ENCODE measurements around the gene DAB2IP.

DAB2IP gene

DNA sequence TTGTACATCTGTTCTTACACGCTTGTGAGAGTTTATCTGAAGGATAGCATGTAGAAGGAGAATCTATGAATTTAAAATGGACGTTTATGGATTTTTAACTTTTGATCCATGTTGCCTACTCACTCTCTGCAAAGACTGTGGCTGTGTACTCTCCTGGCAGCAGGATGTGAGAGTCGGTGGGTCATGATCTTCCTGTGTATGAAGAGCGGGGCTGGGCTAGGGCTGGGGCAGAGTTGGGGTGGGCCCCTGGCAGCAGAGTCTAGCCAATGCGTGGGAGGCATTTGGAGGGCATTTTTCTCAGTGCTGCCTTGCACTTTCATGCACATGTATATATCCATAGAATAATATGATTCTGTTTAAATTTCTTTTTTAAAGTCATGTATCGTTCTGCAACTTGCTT is 24.0 kb upstream of the DAB2IP start:
- H3K27ac ChIP-seq = no peak overlapping the region
- no peak for DNase-seq (ENCODE audit: low spot score)
- TF ChIP-seq, protein P1, sequence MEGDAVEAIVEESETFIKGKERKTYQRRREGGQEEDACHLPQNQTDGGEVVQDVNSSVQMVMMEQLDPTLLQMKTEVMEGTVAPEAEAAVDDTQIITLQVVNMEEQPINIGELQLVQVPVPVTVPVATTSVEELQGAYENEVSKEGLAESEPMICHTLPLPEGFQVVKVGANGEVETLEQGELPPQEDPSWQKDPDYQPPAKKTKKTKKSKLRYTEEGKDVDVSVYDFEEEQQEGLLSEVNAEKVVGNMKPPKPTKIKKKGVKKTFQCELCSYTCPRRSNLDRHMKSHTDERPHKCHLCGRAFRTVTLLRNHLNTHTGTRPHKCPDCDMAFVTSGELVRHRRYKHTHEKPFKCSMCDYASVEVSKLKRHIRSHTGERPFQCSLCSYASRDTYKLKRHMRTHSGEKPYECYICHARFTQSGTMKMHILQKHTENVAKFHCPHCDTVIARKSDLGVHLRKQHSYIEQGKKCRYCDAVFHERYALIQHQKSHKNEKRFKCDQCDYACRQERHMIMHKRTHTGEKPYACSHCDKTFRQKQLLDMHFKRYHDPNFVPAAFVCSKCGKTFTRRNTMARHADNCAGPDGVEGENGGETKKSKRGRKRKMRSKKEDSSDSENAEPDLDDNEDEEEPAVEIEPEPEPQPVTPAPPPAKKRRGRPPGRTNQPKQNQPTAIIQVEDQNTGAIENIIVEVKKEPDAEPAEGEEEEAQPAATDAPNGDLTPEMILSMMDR (IDR thresholded peaks at IDR 0.05) = no peak
- H3K4me3 ChIP-seq = no peak overlapping the region

DNA sequence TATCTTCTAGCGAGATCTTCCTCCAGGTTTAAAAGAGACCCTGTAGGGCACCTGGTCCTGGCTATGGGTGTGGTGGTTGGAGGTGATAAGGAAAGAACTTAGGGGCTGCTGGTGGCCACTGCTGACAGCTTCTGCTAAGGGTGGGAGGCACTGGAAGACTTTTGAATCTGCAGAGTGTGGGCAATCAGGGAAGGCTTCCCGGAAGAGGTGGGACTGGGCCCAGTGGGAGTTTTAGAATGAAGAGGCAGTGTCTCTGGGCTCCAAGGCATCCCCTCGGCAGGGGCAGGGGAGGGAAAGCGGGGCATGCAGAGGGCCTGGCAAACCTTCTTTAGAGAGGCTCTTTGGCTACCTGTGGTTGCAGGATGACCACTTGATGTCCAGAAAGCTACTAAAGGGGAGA is 23.0 kb upstream of the DAB2IP start:
- no peak overlapping the region for H3K4me3 ChIP-seq
- DNase-seq (ENCODE audit: low spot score) = no peak
- TF ChIP-seq, protein P1 (IDR thresholded peaks at IDR 0.05) = no peak
- no peak overlapping the region for H3K27ac ChIP-seq

DNA sequence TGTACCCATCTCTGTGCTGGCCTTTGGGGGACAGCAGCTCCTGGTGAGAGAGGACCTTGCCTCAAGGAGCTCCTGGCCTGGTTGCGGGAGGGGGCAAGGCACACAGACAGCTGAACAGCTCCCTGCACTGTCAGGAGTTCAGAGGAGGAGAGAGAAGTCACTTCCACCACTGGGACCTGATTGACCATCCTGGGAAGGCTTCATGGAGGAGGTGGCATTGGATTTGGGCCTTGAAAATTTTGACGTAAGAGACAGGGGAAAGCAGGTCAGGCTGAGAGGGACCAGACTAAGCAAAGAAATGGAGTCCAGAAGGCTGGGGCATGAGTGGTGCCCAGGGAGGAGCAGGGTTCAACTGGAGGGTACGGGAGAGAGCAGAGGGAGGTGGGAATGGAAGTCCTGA is 20.3 kb upstream of the DAB2IP start:
- H3K27ac ChIP-seq = no peak overlapping the region
- H3K4me3 ChIP-seq = no peak overlapping the region
- TF ChIP-seq, protein P1 (IDR thresholded peaks at IDR 0.05) = no peak
- no peak for DNase-seq (ENCODE audit: low spot score)

DNA sequence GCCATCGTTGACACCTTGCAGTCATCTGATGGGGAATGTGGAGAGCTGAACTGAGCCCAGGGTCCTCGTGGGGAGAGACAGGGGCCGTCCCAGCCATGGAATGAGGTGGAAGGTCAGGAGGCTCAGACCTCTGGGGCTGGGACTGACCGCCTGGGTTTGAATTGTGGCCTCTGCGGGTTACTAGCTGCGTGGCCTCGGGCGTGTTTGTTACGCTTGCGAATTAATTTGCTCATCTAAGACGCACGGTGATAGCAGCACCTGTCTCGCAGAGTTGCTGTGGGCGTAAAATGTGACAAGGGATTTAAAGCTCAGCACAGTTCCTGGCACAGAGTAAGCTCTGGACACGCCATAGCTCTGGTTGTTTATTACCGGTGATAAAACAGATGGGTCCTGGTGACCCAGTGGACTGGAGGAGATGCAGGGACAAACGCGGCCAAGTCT is 19.4 kb upstream of the DAB2IP start:
- DNase-seq (ENCODE audit: low spot score) = no peak
- H3K4me3 ChIP-seq = no peak overlapping the region
- no peak overlapping the region for H3K27ac ChIP-seq
- TF ChIP-seq, protein P1 (IDR thresholded peaks at IDR 0.05) = no peak

DNA sequence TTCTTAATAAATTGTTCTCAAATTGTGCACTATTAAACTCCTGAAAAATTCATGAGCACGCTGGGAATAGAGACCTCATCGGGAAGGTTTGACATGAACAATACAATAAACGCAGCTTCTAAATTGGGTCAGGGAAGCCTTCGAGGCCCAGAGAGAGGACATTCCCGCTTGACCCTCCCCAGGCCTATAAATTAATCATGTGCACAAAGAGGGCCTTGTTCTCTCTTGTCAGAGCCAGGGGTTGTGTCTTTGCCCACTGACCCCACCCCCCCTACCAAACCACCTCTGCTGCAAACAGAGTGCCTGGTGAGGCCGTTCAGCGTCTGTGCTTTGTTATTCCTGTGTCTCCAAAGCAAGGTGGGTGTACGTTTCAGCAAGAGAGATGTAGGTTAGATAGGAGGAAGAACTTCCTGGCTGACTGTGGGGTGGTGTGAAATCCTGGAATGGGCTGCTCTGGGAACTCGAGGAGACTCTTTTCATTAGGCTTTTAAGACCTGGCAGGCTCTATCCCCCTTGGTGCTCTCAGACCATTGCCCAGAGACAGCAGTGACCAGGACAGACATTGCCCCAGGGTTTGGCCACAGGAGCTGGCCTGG is 18.2 kb upstream of the DAB2IP start:
- no peak overlapping the region for H3K27ac ChIP-seq
- no peak for DNase-seq (ENCODE audit: low spot score)
- TF ChIP-seq, protein P1 (IDR thresholded peaks at IDR 0.05) = no peak
- H3K4me3 ChIP-seq = no peak overlapping the region

DNA sequence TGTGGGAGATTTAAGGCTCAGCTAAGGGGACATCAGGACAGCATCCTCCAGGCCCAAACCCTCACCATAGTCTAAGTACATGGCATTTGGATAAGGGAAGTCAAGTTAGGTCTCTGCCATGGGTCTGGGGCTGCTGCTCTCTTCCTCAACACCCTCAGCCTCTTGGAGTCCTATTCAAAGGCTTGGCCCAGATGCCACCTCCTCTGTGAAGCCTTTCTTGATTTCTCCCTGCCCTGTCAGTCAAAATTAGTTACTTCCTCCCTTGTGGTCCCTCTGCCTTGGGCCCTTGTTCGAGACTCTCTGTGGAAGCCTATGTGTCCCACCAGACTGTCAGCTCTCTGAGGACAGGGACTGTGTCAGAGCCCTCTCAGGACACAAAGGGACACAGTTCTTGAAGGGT is 17.7 kb upstream of the DAB2IP start:
- TF ChIP-seq, protein P1 (IDR thresholded peaks at IDR 0.05) = no peak
- no peak overlapping the region for H3K4me3 ChIP-seq
- DNase-seq (ENCODE audit: low spot score) = no peak
- no peak overlapping the region for H3K27ac ChIP-seq

Data from coronary artery (tissue), 2 donors.